HTERT RPE-1 (cell line): ENCODE results near the gene ATXN3L.

Experiments used
- in situ Hi-C: fragments of 300-500 bp; cut with MboI; formaldehyde crosslinking; loops from 4 replicates; pipeline ENCODE4 v1.14.3; 2020; ENCODE audit warnings: low sequenced_read_pairs

ATXN3L gene

GRCh38 chrX:13319953-13320352, at the start of gene ATXN3L:
Gene ATXN3L, minus strand, starts transcription at chrX:13320053. Its CDS starts 119 bp downstream, at chrX:13319934.
- in situ Hi-C loops = no loop called here

GRCh38 chrX:13369256-13370030, 49.6 kb upstream of the ATXN3L start:
- in situ Hi-C loops = no loop called here

GRCh38 chrX:13367950-13368349, 48.1 kb upstream of the ATXN3L start:
- in situ Hi-C loops = no loop called here

- in situ Hi-C loops = no loop called here
Measured at GRCh38 chrX:13366698-13367097, 46.8 kb upstream of the ATXN3L start.

- in situ Hi-C loops = no loop called here
Measured at GRCh38 chrX:13365161-13365560, 45.3 kb upstream of the ATXN3L start.

- in situ Hi-C loops = no loop called here
Measured at GRCh38 chrX:13364230-13364857, 44.5 kb upstream of the ATXN3L start.

- in situ Hi-C loops = no loop called here
Measured at GRCh38 chrX:13360146-13360545, 40.3 kb upstream of the ATXN3L start.

- in situ Hi-C loops = no loop called here
Measured at GRCh38 chrX:13357925-13358324, 38.1 kb upstream of the ATXN3L start.

GRCh38 chrX:13346646-13347045, 26.8 kb upstream of the ATXN3L start:
- in situ Hi-C loops = no loop called here

- in situ Hi-C loops = no loop called here
Measured at GRCh38 chrX:13345438-13345837, 25.6 kb upstream of the ATXN3L start.

GRCh38 chrX:13345037-13345436, 25.2 kb upstream of the ATXN3L start:
- in situ Hi-C loops = no loop called here

GRCh38 chrX:13341491-13342101, 21.7 kb upstream of the ATXN3L start:
- in situ Hi-C loops = no loop called here

GRCh38 chrX:13340182-13340791, 20.4 kb upstream of the ATXN3L start:
- in situ Hi-C loops = no loop called here

GRCh38 chrX:13339607-13340006, 19.8 kb upstream of the ATXN3L start:
- in situ Hi-C loops = no loop called here

- in situ Hi-C loops = no loop called here
Measured at GRCh38 chrX:13338996-13339515, 19.2 kb upstream of the ATXN3L start.

- in situ Hi-C loops = no loop called here
Measured at GRCh38 chrX:13334491-13334890, 14.6 kb upstream of the ATXN3L start.

GRCh38 chrX:13330446-13330845, 10.6 kb upstream of the ATXN3L start:
- in situ Hi-C loops = no loop called here

GRCh38 chrX:13327666-13328065, 7.8 kb upstream of the ATXN3L start:
- in situ Hi-C loops = no loop called here

GRCh38 chrX:13323241-13323640, 3.4 kb upstream of the ATXN3L start:
- in situ Hi-C loops = no loop called here

GRCh38 chrX:13317366-13317765, 2.5 kb downstream of the ATXN3L start:
- in situ Hi-C loops = no loop called here

- in situ Hi-C loops = no loop called here
Measured at GRCh38 chrX:13311560-13311959, 8.3 kb downstream of the ATXN3L start.
